DMS153 treated with DMSO at 0.1 percent for 48 hours (cell line): ENCODE results near the gene RMRP.

Experiments used
- DNase-seq: peaks from one replicate; lab custom pipeline; 2025; ENCODE audit not compliant: unreplicated experiment; lab: John Stamatoyannopoulos, UW

RMRP gene

DNA sequence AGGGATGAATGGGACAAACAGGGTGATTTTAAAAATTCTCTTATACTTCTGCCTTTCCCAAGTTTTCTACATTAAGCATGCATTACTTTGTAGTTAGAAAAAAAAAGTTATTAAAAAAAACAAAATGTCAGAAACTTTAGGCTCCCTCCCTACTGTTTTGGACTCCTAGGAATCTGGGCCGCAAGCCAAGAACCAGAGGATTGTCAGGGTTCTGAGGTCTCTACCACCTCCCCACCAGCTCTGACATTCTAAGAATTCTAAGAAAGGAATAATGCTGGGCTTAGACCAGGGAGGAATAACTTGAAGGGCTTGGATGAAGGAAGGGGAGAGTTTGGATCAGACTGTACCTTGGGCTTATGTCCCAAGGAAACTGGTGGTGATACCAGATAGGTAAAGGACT lies 8.2 kb upstream of the RMRP start:
- no peak for DNase-seq

DNA sequence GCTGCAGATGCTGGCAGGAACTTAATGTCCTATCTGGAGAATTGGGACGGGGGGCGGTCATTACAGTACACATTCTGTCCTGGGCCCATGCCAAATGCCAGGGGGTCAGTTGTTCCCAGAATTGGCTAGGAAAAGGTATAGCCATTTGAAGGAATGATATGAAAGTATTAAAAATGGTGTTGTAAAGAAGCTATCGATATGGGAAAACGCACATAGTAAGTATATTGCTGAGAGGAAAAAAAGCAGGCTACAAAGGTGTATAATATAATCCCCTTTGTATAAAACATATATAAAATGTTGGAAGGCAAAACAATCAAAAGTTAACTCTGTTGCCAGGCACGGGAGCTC lies 7.6 kb upstream of the RMRP start:
- no peak for DNase-seq

DNA sequence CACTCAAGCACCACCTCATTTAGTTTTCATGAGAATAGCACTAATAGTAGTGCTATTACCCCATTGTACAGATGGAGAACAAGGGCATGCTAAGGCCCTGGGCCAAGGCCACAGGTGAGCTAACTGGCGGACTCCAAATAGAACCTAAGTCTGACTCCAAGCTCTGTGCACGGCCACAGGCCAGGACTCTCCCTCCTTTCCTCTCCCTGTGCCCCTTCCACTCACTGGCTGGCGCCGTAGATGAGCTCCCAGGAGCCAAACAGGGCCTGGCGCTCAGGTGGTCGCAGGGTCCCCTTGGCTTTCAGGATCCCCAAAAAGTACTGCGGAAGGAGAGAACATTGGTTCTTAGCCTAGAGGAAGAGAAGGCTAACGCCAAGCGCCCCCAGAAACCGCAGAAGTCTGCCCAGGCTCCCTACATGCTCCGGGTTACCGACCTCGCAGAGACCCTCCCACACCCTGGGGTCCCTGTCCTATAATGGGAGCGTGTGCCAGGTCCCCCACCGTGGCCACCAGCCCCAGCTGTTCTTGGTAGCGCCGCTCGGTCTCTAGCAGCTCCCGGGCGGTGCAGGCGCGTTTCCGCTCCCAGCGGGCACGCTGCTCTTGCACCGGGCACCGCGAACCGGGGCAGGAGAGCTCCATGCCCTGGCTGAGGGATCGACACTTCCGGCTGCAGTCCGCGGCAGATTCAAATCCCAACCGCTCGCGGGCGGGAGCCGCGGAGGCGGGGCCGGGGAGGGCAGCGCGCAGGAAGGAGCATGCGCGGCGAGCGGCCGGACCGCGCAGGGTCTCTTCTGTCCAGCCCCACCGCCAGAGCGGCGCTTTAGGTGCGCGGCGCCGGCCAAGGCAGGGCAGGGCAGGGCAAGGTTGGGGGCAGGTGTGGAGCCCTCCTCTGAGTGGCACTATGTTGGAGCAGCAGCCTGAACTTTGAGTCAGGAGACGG lies 7.0 kb upstream of the RMRP start, which contains the start of gene ARHGEF39:
TSS of gene ARHGEF39 (minus strand) at position 665 of the 940 bp plus-strand sequence. CDS start at position 639, 26 bp downstream.
- peak; percentile 64 for DNase-seq

- DNase-seq: no peak
These were observed 4.6 kb upstream of the RMRP start for GRCh38 chr9:35662437-35662836.

DNA sequence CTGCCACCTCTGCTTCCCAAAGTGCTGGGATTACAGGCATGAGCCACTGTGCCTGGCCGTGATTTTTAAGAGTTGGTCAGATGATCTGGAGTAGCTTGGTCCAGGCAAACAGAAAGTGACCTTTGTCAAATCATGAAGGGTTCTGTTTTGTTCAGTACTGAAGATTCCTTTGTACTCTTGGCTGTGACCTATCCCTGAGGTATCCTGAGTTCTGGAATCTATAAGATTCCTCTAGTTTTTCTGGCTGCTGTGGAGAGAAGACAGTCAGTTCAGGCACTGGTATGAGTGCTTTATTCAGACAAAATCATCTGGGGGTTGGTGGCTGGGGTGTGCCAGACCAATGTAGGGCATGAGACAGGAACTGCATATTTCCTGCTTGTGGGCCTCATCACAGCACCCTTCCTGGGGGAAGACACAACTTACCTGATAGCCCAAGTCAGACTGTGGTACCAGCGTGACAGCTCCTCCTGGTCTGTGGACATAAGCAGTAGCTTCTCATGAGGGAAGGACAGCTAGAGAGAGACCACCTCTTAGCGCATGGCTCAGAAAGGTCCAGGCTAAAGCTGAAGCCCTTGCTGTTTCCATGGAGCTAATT lies 4.0 kb upstream of the RMRP start:
- no peak for DNase-seq

GRCh38 chr9:35660966-35661415 lies 3.2 kb upstream of the RMRP start:
- DNase-seq: no peak

- DNase-seq: no peak
These were observed 1.5 kb upstream of the RMRP start for GRCh38 chr9:35659340-35659739.

GRCh38 chr9:35658968-35659220 lies 1.1 kb upstream of the RMRP start:
- no peak for DNase-seq

- peak; percentile 77 for DNase-seq
These were observed 533 bp upstream of the RMRP start, which contains the start of gene CCDC107 for GRCh38 chr9:35658137-35658967. TSS of gene CCDC107 (plus strand) at chr9:35658292. CDS start at chr9:35658380, 88 bp downstream.

DNA sequence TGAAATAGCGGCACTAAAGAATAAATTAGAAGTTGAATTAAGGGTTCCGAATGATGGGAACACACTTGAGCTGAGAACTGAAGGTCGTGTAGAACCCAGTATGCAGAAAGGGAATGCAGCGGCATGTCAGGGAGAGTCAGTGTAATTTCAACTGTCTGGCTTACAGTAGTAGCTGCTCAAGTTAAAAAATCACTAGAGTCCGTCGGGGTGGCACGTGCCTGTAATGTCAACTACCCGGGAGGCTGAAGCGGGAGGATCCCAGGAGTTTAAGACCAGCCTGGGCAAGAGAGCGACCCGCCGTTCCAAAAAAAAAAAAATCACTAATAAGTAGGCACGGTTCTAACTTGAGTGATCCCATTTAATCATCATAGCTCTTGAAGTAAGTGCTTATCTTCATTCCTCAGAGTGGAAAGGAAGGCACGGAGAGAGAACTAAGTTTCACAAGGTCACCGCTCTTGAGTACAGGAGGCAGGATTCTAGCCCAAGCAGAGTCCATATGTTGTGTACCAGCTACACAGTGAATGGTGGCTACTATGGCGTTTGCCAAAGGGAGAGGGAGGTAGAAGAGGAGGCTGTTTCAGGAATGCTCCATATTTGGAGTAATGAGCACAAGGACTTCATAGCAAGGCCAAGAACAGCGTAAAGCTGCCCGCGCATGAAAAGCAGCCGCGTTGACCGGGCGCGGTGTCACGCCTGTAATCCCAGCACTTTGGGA lies 831 bp downstream of the RMRP start:
- DNase-seq: no peak

DNA sequence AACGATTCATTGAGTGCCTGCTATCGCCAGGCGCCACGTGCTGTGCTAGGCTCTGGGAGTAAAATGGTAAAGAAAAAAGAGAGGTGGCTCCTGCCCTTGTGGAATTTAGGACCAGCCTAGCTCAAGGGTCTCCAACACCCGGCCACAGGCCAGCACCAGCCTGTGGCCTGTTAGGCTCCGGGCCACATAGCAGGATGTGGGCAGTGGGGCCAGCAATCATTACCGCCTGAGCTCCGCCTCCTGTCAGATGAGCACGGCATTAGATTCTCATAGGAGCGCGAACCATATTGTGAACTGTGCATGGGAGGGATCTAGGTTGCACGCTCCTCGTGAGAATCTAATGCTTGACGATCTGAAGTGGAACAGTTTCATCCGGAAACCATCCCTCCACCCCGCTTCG lies 1.5 kb downstream of the RMRP start:
- no peak for DNase-seq

GRCh38 chr9:35653611-35654010 lies 4.2 kb downstream of the RMRP start:
- no peak for DNase-seq

DNA sequence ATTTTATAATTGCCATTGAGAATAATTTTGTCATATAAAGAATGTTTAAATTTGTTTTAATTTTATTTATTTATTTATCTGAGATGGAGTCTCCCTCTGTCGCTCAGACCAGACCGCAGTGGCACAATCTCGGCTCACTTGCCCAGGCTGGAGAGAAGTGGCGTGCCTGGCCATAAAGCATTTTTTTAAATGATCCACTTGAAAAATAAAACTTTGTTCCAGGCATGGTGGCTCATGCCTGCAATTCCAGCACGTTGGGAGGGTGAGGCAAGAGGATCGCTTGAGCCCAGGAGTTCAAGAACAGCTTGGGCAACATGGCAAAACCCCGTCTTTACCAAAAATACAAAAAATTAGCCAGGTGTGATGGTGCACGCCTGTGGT lies 5.0 kb downstream of the RMRP start:
- no peak for DNase-seq

DNA sequence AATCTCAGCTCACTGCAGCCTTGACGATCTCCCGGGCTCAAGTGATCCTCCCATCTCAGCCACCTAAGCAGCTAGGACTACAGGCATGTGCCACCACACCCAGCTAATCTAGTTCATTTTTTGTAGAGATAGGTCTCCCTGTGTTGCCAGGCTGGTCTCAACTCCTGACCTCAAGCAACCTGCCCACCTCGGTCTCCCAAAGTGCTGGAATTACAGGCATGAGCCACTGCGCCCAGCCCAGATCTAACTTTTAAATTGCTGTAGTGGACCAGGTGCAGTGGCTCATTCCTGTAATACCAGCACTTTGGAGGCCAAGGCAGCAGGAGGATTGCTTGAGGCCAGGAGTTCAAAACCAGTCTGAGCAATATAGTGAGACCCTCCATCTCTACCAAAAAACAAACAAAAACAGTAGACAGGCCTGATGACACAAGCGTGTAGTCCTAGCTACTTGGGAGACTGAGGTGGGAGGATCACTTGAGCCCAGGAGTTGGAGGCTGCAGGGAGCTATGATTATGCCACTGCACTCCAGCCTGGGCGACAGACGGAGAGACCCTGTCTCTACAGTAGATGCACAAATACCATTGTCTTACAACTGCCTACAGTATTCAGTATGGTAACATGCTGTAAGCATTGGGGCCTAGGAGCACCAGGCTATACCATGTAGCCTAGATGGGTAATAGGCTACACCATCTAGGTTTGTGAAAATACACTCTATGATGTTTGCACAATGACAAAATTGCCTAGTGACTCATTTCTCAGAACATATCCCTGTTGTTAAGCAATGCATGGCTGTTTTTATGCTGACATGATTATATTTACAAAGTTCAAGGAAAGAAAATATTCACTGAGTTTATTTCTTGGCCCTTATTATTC lies 5.6 kb downstream of the RMRP start:
- DNase-seq: no peak

DNA sequence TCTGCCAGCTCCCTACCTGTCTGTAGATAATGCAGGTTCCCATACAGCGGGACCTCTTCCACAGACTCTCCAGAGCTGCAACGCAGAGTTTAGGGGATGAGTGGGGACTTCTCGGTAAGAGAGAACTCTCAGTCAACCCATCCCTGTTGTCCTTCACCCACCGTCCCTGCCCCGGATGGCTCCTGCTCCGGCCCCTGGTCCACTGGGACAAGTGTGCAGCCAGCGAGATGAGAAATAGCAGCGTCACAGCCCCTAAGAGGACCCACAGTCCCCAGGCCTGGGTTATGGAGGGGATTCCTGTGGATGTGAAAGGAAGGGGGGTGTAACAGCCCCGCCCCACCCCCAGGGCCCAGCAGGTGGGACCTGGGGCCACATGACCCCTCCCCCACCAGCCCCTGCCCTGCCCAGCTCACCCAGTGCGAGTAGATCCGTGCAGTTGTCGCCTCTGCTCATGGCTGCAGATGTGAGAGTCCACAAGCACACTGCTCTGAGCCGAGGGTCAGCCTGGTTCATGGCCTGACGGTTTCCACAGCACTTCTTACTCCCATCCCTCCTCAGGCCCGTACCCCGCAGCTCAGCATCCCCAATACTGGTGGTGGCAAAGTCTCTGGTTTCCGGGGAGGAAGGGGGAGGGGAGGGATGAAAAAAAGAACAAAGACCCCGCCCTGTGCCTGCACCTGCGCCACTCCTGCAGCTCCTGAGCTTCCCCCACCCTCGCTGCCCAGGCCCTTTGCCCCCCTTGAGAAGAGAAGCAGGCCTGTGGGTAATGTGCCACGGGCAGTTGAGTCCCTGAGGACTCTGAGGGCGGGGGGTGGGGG lies 7.3 kb downstream of the RMRP start, which contains the start of gene SIT1:
TSS of gene SIT1 (minus strand) at position 591 of the 818 bp plus-strand sequence. CDS start at position 513, 78 bp downstream.
- no peak for DNase-seq

DNA sequence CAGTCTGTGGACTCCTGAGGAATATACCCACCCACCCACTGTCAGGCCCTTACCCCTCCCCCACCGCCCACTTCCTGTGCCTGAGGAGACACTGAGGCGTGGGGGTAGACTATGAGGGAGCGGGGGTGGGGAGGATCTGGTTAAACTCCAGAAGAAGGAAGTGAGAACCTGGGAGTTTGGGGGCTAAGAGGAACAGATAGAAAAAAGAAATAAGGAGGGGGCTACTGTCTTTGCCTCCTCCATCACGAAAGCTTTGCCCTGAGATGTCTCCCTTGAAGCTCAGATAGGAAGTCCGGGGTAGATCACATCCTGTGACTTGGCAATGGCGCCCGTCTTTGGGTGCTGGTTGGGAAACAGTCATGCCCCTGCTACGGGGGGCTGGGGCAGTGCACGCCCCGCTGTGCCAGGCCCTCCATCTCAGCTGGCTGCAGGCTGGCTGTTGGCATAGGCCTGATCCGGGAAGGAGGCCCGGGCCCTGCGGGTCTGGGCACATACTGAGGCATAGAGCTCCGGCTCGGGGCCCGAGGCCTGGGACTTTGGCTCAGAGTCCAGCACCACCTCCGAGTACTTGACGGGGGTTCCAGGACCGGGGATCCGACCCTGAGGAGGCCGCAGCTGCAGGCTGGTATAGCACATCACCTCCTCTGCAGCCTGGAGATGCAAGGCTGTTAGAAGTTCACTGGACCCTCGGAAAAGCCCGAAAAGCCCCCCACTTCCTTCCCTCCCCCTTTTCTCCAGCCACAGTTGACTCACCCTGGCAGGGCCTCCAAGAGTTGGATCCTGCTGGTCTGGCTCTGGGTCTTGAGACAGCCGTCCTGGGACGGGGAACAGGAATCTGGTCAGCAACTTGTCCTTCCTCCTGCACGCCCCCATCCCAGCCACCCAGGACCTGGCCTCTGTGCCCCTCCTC lies 8.1 kb downstream of the RMRP start:
- DNase-seq: no peak

DNA sequence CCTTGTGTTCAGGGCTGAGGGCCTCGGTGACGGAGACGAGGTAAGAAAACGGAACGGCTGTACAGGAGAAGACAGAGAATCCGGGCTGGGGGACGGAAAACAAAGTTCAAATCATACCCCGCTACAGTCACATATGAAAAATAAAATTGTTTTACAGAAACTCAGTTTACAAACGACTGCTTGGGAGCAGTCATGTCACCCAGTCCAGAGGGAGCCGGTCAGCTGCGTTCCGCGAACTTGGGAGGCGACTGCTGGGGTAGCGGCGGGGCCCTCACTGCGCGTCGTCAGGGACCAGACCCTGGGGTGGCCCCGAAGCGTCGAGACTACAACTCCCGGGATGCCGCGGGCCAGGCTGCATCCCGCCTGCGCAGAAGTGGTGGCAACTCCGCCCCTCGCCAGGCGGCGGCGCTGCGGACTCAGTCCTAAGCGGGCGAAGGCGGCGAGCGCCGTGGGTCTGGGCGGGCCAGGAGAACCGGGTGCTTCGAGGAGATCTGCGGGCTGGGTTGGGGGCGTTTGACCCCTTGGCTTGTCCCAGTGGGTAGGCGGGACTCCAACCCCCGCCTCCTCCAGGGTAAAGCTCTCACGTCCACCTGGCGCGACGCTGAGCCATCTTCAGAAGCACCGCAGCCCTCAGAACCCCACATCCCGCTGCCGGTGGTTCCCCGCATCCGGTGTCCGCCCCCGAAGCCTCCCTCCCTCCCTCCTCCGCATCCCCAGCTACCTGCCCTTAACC lies 11.1 kb downstream of the RMRP start:
- peak; percentile 89 for DNase-seq
